K562 (cell line): ENCODE results near the gene ITPRIPL2. TPM values are rescaled to one million over a fixed set of nuclear protein-coding genes. Genes with fewer than 3 reads are reported as not detected.

Experiments used
- ATAC-seq: fragments of 200-7000 bp; cut with Tn5 transposase; 3 replicates; pipeline ENCODE4 v1.9.1; 2020; ENCODE audit warnings: moderate library complexity
- BruUV-seq: library from RNA; stranded (reverse); fragments of 400-500 nt; replicated peaks from 2 replicates; lab custom pipeline; 2021; lab: Mats Ljungman, UMichigan
- CTCF ChIA-PET: fragments of 300-600 bp; formaldehyde crosslinking; extraction: SDS; loops from one replicate; lab custom pipeline; 2021; ENCODE audit warnings: low intra/inter-chr PET ratio; lab: Yijun Ruan, JAX
- POLR2A ChIA-PET: fragments of 300-600, 350-650 bp; sonication (Branson Sonifier 250); formaldehyde crosslinking; extraction: SDS; loops from one replicate; lab custom pipeline; 2021; ENCODE audit warnings: antibody characterized with exemption, inconsistent platforms; lab: Yijun Ruan, JAX
- DNase-seq, 4 experiments: peaks; one replicate each; pipeline versions ENCODE4 v3.0.0 to v3.0.0-alpha.2; 2011 to 2018; ENCODE audit warnings: low spot score in 3 of 4, mixed read lengths in 3 of 4; ENCODE audit errors: extremely low read depth in 1 of 4
- FAIRE-seq: peaks from 2 replicates; lab custom pipeline; 2011; peaks lifted over from hg19 to GRCh38; lab: Jason Lieb, UNC
- H2AFZ ChIP-seq: 2 replicates; pipeline ENCODE4 v1.6.0; 2011; ENCODE audit warnings: low read depth, low read length, control low read depth, inconsistent platforms
- H3K27ac ChIP-seq: fragments of 200-600 bp; 3 replicates; pipeline ENCODE4 v1.8.0; 2011; ENCODE audit warnings: low read depth, mild to moderate bottlenecking, control low read depth, inconsistent platforms, low read length, moderate library complexity, mixed read lengths; ENCODE audit errors: extremely low read depth
- H3K27me3 ChIP-seq, 2 experiments: fragments of 300-600 bp in 1 of 2; 2 replicates in 1 of 2; 3 replicates in 1 of 2; pipeline versions ENCODE4 v1.6.0 to v1.8.0; 2011; ENCODE audit warnings: inconsistent platforms in 2 of 2, low read length in 2 of 2, mild to moderate bottlenecking in 1 of 2, mixed read lengths in 1 of 2, moderate library complexity in 1 of 2; ENCODE audit not compliant: control insufficient read depth in 2 of 2, insufficient read depth in 2 of 2
- H3K36me3 ChIP-seq: fragments of 300-600 bp; 3 replicates; pipeline ENCODE4 v1.8.0; 2011; ENCODE audit warnings: mild to moderate bottlenecking, low read length, inconsistent platforms; ENCODE audit not compliant: control insufficient read depth, insufficient read depth
- H3K4me1 ChIP-seq, 2 experiments: fragments of 200-600 bp in 1 of 2; replicated peaks in 1 of 2; 2 replicates in 1 of 2; 3 replicates in 1 of 2; pipeline versions ENCODE4 v1.5.1 to v1.8.0; 2011; ENCODE audit warnings: inconsistent platforms in 2 of 2, low read length in 2 of 2, mild to moderate bottlenecking in 1 of 2, mixed read lengths in 1 of 2, moderate library complexity in 1 of 2; ENCODE audit not compliant: control insufficient read depth in 2 of 2, insufficient read depth in 2 of 2
- H3K4me2 ChIP-seq: 2 replicates; pipeline ENCODE4 v1.6.1; 2011; ENCODE audit warnings: low read length, control low read depth, inconsistent platforms, mixed read lengths; ENCODE audit not compliant: insufficient read depth
- H3K4me3 ChIP-seq: fragments of 200-600 bp; sonication (generic), shearing (Covaris generic); 2 replicates; pipeline ENCODE4 v1.5.1; 2016; ENCODE audit warnings: control low read depth, inconsistent platforms
- H3K79me2 ChIP-seq: fragments of 200-600 bp; 3 replicates; pipeline ENCODE4 v1.8.0; 2011; ENCODE audit warnings: low read length, inconsistent platforms; ENCODE audit not compliant: control insufficient read depth, insufficient read depth
- H3K9ac ChIP-seq, 2 experiments: 2 replicates each; pipeline versions ENCODE4 v1.6.0 to v1.6.1; 2011; ENCODE audit warnings: low read depth in 2 of 2, low read length in 2 of 2, control low read depth in 1 of 2, inconsistent platforms in 1 of 2, mild to moderate bottlenecking in 1 of 2, mixed read lengths in 1 of 2; ENCODE audit not compliant: insufficient read depth in 1 of 2
- H3K9me1 ChIP-seq: one replicate; pipeline ENCODE4 v1.6.0; 2011; ENCODE audit warnings: inconsistent platforms, mild to moderate bottlenecking, low read length, moderate library complexity; ENCODE audit not compliant: control insufficient read depth, insufficient read depth
- H3K9me3 ChIP-seq: replicated peaks from 2 replicates; pipeline ENCODE4 v1.5.1; 2011; ENCODE audit warnings: low read depth, low read length, inconsistent platforms; ENCODE audit not compliant: control insufficient read depth, insufficient read depth
- H4K20me1 ChIP-seq: replicated peaks from 2 replicates; pipeline ENCODE4 v1.6.1; 2011; ENCODE audit warnings: low read length, inconsistent platforms, mixed read lengths; ENCODE audit not compliant: control insufficient read depth, insufficient read depth
- HMG20A ChIP-seq: fragments of 450-650 bp; formaldehyde crosslinking; conservative IDR thresholded peaks from 2 replicates; pipeline ENCODE4 v1.4.0; 2020; ENCODE audit warnings: mild to moderate bottlenecking, mixed read lengths
- KAT7 ChIP-seq: sonication (generic); formaldehyde crosslinking; IDR thresholded peaks from 2 replicates; pipeline ENCODE4 v1.8.0; 2022; ENCODE audit warnings: missing genetic modification reagents, mild to moderate bottlenecking, borderline replicate concordance
- KLF10 ChIP-seq: fragments of 250-450 bp; sonication (Bioruptor Pico); IDR thresholded peaks from 2 replicates; pipeline ENCODE4 v1.6.1; 2021; ENCODE audit warnings: matching md5 sums
- MTA3 ChIP-seq: fragments of 450-650 bp; formaldehyde crosslinking; IDR thresholded peaks from 2 replicates; pipeline ENCODE4 v1.6.1; 2017; ENCODE audit warnings: mild to moderate bottlenecking, borderline replicate concordance
- PTRF ChIP-seq: fragments of 450-650 bp; IDR thresholded peaks from 2 replicates; pipeline ENCODE4 v1.6.1; 2016; ENCODE audit warnings: mild to moderate bottlenecking, missing genetic modification characterization, missing compliant biosample characterization
- SIRT6 ChIP-seq: IDR thresholded peaks from one replicate; pipeline ENCODE4 v1.6.1; 2012; ENCODE audit warnings: low read depth, mild to moderate bottlenecking, control low read depth, inconsistent platforms, low read length, moderate library complexity
- SREBF2 ChIP-seq: sonication (generic); formaldehyde crosslinking; IDR thresholded peaks from 2 replicates; pipeline ENCODE4 v1.4.0; 2020; ENCODE audit warnings: mild to moderate bottlenecking, missing genetic modification reagents
- TRIM24 ChIP-seq, 2 experiments: fragments of 450-650 bp; IDR thresholded peaks; 2 replicates each; pipeline ENCODE4 v1.6.1; 2016
- VEZF1 ChIP-seq: fragments of 200-800 bp; sonication (Bioruptor generic); IDR thresholded peaks from 2 replicates; pipeline ENCODE4 v1.6.1; 2017; ENCODE audit warnings: missing genetic modification characterization, missing compliant biosample characterization
- ZFP36 ChIP-seq: fragments of 150-350 bp; IDR thresholded peaks from 2 replicates; pipeline ENCODE4 v1.6.1; 2018; ENCODE audit warnings: low read length, low read depth; ENCODE audit not compliant: partially characterized antibody
- WGBS: fragments of 100-300 bp; shearing (Covaris generic); methylation state at CpG from one replicate; pipeline ENCODE4 v1.1.6; 2016; ENCODE audit warnings: low coverage, mixed read lengths; ENCODE audit not compliant: insufficient coverage; ENCODE audit errors: missing lambda C conversion rate; 5-methylcytosine and 5-hydroxymethylcytosine counted together
- in situ Hi-C: fragments of 300-500 bp; cut with MboI; formaldehyde crosslinking; loops from 4 replicates; pipeline ENCODE4 v1.15.0; 2018; ENCODE audit warnings: inconsistent platforms, mixed read lengths
- intact Hi-C: fragments of 100-400 bp; cut with micrococcal nuclease; formaldehyde crosslinking; loops from 2 replicates; pipeline ENCODE4 v1.14.2; 2022
- polyA plus RNA-seq, 8 experiments: library from polyadenylated mRNA; depleted of rRNA in 4 of 8; stranded (reverse) in 5 of 8; unstranded in 3 of 8; fragments of >200 nt; fragmentation: Nextera tagmentation in 2 of 8; fragmentation: Illumina TruSeq in 1 of 8; extraction: Ambion mirVana in 2 of 8; extraction: Trizol in 1 of 8; gene quantifications; 2 replicates each; pipeline versions ENCODE4 v1.2.1 to v1.2.3, GENCODE V29; 2011 to 2014; ENCODE audit warnings: inconsistent platforms in 1 of 8, missing spikeins in 1 of 8
- total RNA-seq, 7 experiments: library from RNA; depleted of rRNA in 6 of 7; stranded (reverse); fragments of >200 nt in 6 of 7; fragmentation: Illumina TruSeq in 2 of 7; extraction: Trizol in 2 of 7; gene quantifications; 2 replicates each; pipeline versions ENCODE4 v1.2.1 to v1.2.3, GENCODE V29; 2011 to 2021; ENCODE audit warnings: low replicate concordance in 1 of 7
- TF ChIP-seq, protein P1 (sequence below): fragments of 200-600 bp; sonication (generic); IDR thresholded peaks from one replicate; pipeline ENCODE4 v1.6.1; 2012; ENCODE audit warnings: mild to moderate bottlenecking, low read depth, low read length, inconsistent platforms

Gene ITPRIPL2
- total and polyA plus RNA-seq, 9 of the 15 experiments (the other 6 are each of a cell fraction or from before 2014, with no cell fraction given) = 0.04 to 2.2 (median 0.58) TPM

GRCh38 chr16:19077879-19078278 is 35.9 kb upstream of the ITPRIPL2 start:
- POLR2A ChIA-PET = interaction anchor here (0.5 kb wide), 1 partner anchor 425 kb away, joined by 3 read pairs; no protein-coding TSS in a partner anchor
- Histone ChIP-seq H3K4me1 (no peaks in the 10 kb centered on the region), H3K36me3 (peaks cover 27% of the 10 kb centered on the region; the same call in 2 of the 3 replicates), H3K9me3 (no peaks in the 10 kb centered on the region), H3K9me1 (no peaks in the 10 kb centered on the region), H3K9ac (no peak overlapping the region), H2AFZ (no peak overlapping the region), H4K20me1 (no peaks in the 10 kb centered on the region), H3K79me2 (no peaks in the 10 kb centered on the region), H3K27me3 (no peaks in the 10 kb centered on the region), H3K27ac (no peak overlapping the region), H3K4me3 (no peak overlapping the region), H3K4me2 (no peak overlapping the region)
- WGBS = 85% methylated on average over 6 of the region's 6 CpGs
- intact Hi-C loops (no loop called here), in situ Hi-C loops (no loop called here)
- CTCF ChIA-PET = no interaction called here
- BruUV-seq = no TSS peak
- no peak for FAIRE-seq
- no peak for DNase-seq
- ATAC-seq = no peak
- TF ChIP-seq KAT7 (CRISPR knock-in tag) (no peak), PTRF (no peak), TRIM24 (IDR thresholded peaks at IDR 0.05) (no peak), VEZF1 (CRISPR knock-in tag) (no peak), ZFP36 (no peak), SREBF2 (no peak), HMG20A (no peak), SIRT6 (no peak), KLF10 (CRISPR knock-in tag) (no peak), MTA3 (no peak)
- TF ChIP-seq, protein P1, sequence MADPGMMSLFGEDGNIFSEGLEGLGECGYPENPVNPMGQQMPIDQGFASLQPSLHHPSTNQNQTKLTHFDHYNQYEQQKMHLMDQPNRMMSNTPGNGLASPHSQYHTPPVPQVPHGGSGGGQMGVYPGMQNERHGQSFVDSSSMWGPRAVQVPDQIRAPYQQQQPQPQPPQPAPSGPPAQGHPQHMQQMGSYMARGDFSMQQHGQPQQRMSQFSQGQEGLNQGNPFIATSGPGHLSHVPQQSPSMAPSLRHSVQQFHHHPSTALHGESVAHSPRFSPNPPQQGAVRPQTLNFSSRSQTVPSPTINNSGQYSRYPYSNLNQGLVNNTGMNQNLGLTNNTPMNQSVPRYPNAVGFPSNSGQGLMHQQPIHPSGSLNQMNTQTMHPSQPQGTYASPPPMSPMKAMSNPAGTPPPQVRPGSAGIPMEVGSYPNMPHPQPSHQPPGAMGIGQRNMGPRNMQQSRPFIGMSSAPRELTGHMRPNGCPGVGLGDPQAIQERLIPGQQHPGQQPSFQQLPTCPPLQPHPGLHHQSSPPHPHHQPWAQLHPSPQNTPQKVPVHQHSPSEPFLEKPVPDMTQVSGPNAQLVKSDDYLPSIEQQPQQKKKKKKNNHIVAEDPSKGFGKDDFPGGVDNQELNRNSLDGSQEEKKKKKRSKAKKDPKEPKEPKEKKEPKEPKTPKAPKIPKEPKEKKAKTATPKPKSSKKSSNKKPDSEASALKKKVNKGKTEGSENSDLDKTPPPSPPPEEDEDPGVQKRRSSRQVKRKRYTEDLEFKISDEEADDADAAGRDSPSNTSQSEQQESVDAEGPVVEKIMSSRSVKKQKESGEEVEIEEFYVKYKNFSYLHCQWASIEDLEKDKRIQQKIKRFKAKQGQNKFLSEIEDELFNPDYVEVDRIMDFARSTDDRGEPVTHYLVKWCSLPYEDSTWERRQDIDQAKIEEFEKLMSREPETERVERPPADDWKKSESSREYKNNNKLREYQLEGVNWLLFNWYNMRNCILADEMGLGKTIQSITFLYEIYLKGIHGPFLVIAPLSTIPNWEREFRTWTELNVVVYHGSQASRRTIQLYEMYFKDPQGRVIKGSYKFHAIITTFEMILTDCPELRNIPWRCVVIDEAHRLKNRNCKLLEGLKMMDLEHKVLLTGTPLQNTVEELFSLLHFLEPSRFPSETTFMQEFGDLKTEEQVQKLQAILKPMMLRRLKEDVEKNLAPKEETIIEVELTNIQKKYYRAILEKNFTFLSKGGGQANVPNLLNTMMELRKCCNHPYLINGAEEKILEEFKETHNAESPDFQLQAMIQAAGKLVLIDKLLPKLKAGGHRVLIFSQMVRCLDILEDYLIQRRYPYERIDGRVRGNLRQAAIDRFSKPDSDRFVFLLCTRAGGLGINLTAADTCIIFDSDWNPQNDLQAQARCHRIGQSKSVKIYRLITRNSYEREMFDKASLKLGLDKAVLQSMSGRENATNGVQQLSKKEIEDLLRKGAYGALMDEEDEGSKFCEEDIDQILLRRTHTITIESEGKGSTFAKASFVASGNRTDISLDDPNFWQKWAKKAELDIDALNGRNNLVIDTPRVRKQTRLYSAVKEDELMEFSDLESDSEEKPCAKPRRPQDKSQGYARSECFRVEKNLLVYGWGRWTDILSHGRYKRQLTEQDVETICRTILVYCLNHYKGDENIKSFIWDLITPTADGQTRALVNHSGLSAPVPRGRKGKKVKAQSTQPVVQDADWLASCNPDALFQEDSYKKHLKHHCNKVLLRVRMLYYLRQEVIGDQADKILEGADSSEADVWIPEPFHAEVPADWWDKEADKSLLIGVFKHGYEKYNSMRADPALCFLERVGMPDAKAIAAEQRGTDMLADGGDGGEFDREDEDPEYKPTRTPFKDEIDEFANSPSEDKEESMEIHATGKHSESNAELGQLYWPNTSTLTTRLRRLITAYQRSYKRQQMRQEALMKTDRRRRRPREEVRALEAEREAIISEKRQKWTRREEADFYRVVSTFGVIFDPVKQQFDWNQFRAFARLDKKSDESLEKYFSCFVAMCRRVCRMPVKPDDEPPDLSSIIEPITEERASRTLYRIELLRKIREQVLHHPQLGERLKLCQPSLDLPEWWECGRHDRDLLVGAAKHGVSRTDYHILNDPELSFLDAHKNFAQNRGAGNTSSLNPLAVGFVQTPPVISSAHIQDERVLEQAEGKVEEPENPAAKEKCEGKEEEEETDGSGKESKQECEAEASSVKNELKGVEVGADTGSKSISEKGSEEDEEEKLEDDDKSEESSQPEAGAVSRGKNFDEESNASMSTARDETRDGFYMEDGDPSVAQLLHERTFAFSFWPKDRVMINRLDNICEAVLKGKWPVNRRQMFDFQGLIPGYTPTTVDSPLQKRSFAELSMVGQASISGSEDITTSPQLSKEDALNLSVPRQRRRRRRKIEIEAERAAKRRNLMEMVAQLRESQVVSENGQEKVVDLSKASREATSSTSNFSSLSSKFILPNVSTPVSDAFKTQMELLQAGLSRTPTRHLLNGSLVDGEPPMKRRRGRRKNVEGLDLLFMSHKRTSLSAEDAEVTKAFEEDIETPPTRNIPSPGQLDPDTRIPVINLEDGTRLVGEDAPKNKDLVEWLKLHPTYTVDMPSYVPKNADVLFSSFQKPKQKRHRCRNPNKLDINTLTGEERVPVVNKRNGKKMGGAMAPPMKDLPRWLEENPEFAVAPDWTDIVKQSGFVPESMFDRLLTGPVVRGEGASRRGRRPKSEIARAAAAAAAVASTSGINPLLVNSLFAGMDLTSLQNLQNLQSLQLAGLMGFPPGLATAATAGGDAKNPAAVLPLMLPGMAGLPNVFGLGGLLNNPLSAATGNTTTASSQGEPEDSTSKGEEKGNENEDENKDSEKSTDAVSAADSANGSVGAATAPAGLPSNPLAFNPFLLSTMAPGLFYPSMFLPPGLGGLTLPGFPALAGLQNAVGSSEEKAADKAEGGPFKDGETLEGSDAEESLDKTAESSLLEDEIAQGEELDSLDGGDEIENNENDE = no peak
